Stomach (tissue), 9 donors: ENCODE measurements around the gene STX5. TPM values are rescaled to one million over a fixed set of nuclear protein-coding genes. Genes with fewer than 3 reads are reported as not detected.
A peak's percentile ranks its signal among the peaks of the same experiment; 100 is the strongest.
"Not testable (repeated sequence)": the region's sequence is repeated elsewhere in the genome, so short reads cannot be mapped to it uniquely, and the experiment has no call there.

Experiments
- DNase-seq, 2 donors: peaks; one replicate each; pipeline versions ENCODE4 v3.0.0 to v3.0.0-alpha.2; 2013 to 2019
- H3K27ac ChIP-seq, 5 donors: fragments of 200-600 bp in 4 of 5; sonication (generic) in 4 of 5; one replicate each; pipeline ENCODE4 v1.5.1; 2013 to 2019; ENCODE audit warnings: mild to moderate bottlenecking in 1 of 5, moderate library complexity in 1 of 5
- H3K27me3 ChIP-seq, 3 donors: fragments of 200-600 bp; sonication (generic); one replicate each; pipeline ENCODE4 v1.5.1; 2017 to 2019; ENCODE audit warnings: mixed run types in 1 of 3
- H3K36me3 ChIP-seq, 4 donors: fragments of 200-600 bp; sonication (generic); 1 replicate in 3 of 4; 2 replicates in 1 of 4; pipeline ENCODE4 v1.5.1; 2016 to 2019
- H3K4me1 ChIP-seq, 4 donors: fragments of 200-600 bp; sonication (generic); one replicate each; pipeline ENCODE4 v1.5.1; 2016 to 2019
- H3K4me3 ChIP-seq, 4 donors: fragments of 200-600 bp; sonication (generic) in 3 of 4; one replicate each; pipeline ENCODE4 v1.5.1; 2016 to 2019; ENCODE audit warnings: mild to moderate bottlenecking in 1 of 4
- H3K9me3 ChIP-seq, 4 donors: fragments of 200-600 bp; sonication (generic); one replicate each; pipeline ENCODE4 v1.5.1; 2016 to 2019
- CTCF ChIP-seq, 7 experiments: fragments of 450-650 bp in 4 of 7; fragments of 200-600 bp in 3 of 7; sonication (generic) in 3 of 7; IDR thresholded peaks; one replicate each; pipeline ENCODE4 v1.5.1; 2016 to 2019; ENCODE audit warnings: antibody characterized with exemption in 7 of 7, control low read depth in 2 of 7, mild to moderate bottlenecking in 1 of 7
- EP300 ChIP-seq: sonication (generic); formaldehyde crosslinking; IDR thresholded peaks from one replicate; pipeline ENCODE4 v1.6.1; 2017; ENCODE audit warnings: antibody characterized with exemption
- POLR2A ChIP-seq, 4 donors: fragments of 450-650 bp; IDR thresholded peaks; one replicate each; pipeline ENCODE4 v1.6.1; 2016; ENCODE audit warnings: antibody characterized with exemption in 4 of 4, control low read depth in 2 of 4, mild to moderate bottlenecking in 1 of 4, moderate library complexity in 1 of 4
- POLR2AphosphoS5 ChIP-seq, 3 donors: sonication (generic); formaldehyde crosslinking; IDR thresholded peaks; one replicate each; pipeline ENCODE4 v1.6.1; 2016; ENCODE audit warnings: antibody characterized with exemption in 3 of 3
- WGBS, 5 donors: extraction: QIAGEN DNeasy Blood & Tissue Kit in 3 of 5; methylation state at CpG; one replicate each; pipeline versions ENCODE4 v1.1.5 to v1.1.7; 2013 to 2018; 5-methylcytosine and 5-hydroxymethylcytosine counted together
- intact Hi-C: fragments of 100-400 bp; cut with DNase I; formaldehyde crosslinking; loops from one replicate; pipeline ENCODE4 v1.15.1; 2023; ENCODE audit warnings: low total_unique reads
- polyA plus RNA-seq, 3 donors: library from polyadenylated mRNA; stranded (reverse); fragments of 200-250 nt; gene quantifications; one replicate each; pipeline ENCODE4 v1.2.3, GENCODE V29; 2013
- total RNA-seq, 5 donors: library from RNA; depleted of rRNA; stranded (reverse); fragments of >200 nt; gene quantifications; one replicate each; pipeline versions ENCODE4 v1.1.0 to v1.2.3, GENCODE V29; 2014 to 2016
- donor health status: healthy with polysubstance abuse.
- donor health status: Bipolar disorder and iron deficiency.
- donor health status: healthy.

Gene STX5
- total and polyA plus RNA-seq, 8 donors, result 8.2 to 48.1 (median 26.7) TPM

GRCh38 chr11:62832336-62833234 is 734 bp upstream of the STX5 start, which contains the start of gene TEX54:
Gene TEX54, minus strand, starts transcription at chr11:62832841.
- Histone ChIP-seq H3K4me1 (peaks cover 30 to 73% (median 55%) of the 10 kb centered on the region in 4 donors), H3K27ac (peak within 1 kb of the TSS; percentile 95 to 99 (median 98)), H3K4me3 (peak within 1 kb of the TSS; percentile 67 to 91 (median 84)), H3K27me3 (no peaks in the 10 kb centered on the region), H3K36me3 (peaks cover 20 to 62% (median 54%) of the 10 kb centered on the region in 4 donors), H3K9me3 (no peaks in the 10 kb centered on the region)
- intact Hi-C loops, result loop anchor here (10.0 kb wide), 1 partner anchor 48 kb away; the partner anchor contains the start of gene TMEM179B
- TF ChIP-seq CTCF (IDR thresholded peaks at IDR 0.05) (no peak), POLR2AphosphoS5 (IDR thresholded peaks at IDR 0.05) (no peak), POLR2A (IDR thresholded peaks at IDR 0.05) (no peak)
- peak; percentile 32 to 57 for DNase-seq
- WGBS, 5 donors, result 7 to 15% (median 11%) methylated on average over 20 to 40 of the region's 40 CpGs

- WGBS, 5 donors, result 0 to 1% (median 1%) methylated on average over 24 to 33 of the region's 33 CpGs
- H3K4me3 ChIP-seq, result peak overlapping the region; percentile 67 to 91 (median 84)
- peaks cover 34 to 66% (median 59%) of the 10 kb centered on the region in 4 donors for H3K36me3 ChIP-seq
- H3K9me3 ChIP-seq, result no peaks in the 10 kb centered on the region
- H3K27ac ChIP-seq, result peak overlapping the region; percentile 95 to 99 (median 98)
- peaks cover 30 to 61% (median 52%) of the 10 kb centered on the region in 4 donors for H3K4me1 ChIP-seq
- TF ChIP-seq EP300, result no peak
- no peak for TF ChIP-seq POLR2A (IDR thresholded peaks at IDR 0.05)
- no peaks in the 10 kb centered on the region for H3K27me3 ChIP-seq
- DNase-seq, result no peak
- intact Hi-C loops, result loop anchor here (10.0 kb wide), 1 partner anchor 46 kb away; the partner anchor contains the start of gene TMEM179B
These were observed 839 bp downstream of the STX5 start for GRCh38 chr11:62830904-62831519.

GRCh38 chr11:62828130-62828529 is 3.7 kb downstream of the STX5 start:
- intact Hi-C loops, H3K9me3 ChIP-seq, H3K27ac ChIP-seq, H3K27me3 ChIP-seq, H3K4me3 ChIP-seq, DNase-seq: not testable (repeated sequence)
- Histone ChIP-seq H3K36me3 (peaks cover 45 to 67% (median 61%) of the 10 kb centered on the region in 4 donors), H3K4me1 (peaks cover 20 to 44% (median 40%) of the 10 kb centered on the region in 4 donors)
- WGBS, 5 donors, result 94 to 98% (median 96%) methylated on average over 8 of the region's 8 CpGs

GRCh38 chr11:62823677-62824076 is 8.2 kb downstream of the STX5 start:
- no peaks in the 10 kb centered on the region for H3K9me3 ChIP-seq
- no peaks in the 10 kb centered on the region for H3K27me3 ChIP-seq
- intact Hi-C loops, result no loop called here
- no peak overlapping the region for H3K4me3 ChIP-seq
- peaks cover 4 to 12% (median 8%) of the 10 kb centered on the region in 4 donors for H3K4me1 ChIP-seq
- 87 to 100% (median 88%) methylated on average over 3 of the region's 3 CpGs for WGBS, 5 donors
- peaks cover 82 to 100% (median 99%) of the 10 kb centered on the region in 4 donors for H3K36me3 ChIP-seq
- TF ChIP-seq CTCF (IDR thresholded peaks at IDR 0.05) (no peak), EP300 (no peak), POLR2AphosphoS5 (IDR thresholded peaks at IDR 0.05) (no peak), POLR2A (IDR thresholded peaks at IDR 0.05) (no peak)
- no peak for DNase-seq
- H3K27ac ChIP-seq, result no peak overlapping the region

- 84 to 94% (median 91%) methylated on average over 4 of the region's 4 CpGs for WGBS, 5 donors
- H3K27ac ChIP-seq, result peak overlapping the region in 2 of 5 donors; percentile 39 to 53
These were observed 14.7 kb downstream of the STX5 start for GRCh38 chr11:62817129-62817528.

More at GRCh38 chr11:62817129-62817528, 14.7 kb downstream of the STX5 start:
- H3K9me3 ChIP-seq, result no peaks in the 10 kb centered on the region
- H3K4me1 ChIP-seq, result no peaks in the 10 kb centered on the region
- no peak for DNase-seq
- intact Hi-C loops, result no loop called here
- H3K4me3 ChIP-seq, result no peak overlapping the region
- TF ChIP-seq CTCF (IDR thresholded peaks at IDR 0.05), result no peak
- no peak for TF ChIP-seq EP300
- no peak for TF ChIP-seq POLR2A (IDR thresholded peaks at IDR 0.05)
- no peak for TF ChIP-seq POLR2AphosphoS5 (IDR thresholded peaks at IDR 0.05)
- no peaks in the 10 kb centered on the region for H3K27me3 ChIP-seq
- H3K36me3 ChIP-seq, result peaks cover 32 to 93% (median 88%) of the 10 kb centered on the region in 4 donors
